ENCODE data around the gene RPL7A. TPM values are rescaled to one million over a fixed set of nuclear protein-coding genes. Genes with fewer than 3 reads are reported as not detected.

Gene RPL7A
- total and polyA plus RNA-seq, 2 of the 13 experiments (the other 11 are each of a cell fraction or from before 2014, with no cell fraction given), result 2,401 to 2,938 TPM

DNA sequence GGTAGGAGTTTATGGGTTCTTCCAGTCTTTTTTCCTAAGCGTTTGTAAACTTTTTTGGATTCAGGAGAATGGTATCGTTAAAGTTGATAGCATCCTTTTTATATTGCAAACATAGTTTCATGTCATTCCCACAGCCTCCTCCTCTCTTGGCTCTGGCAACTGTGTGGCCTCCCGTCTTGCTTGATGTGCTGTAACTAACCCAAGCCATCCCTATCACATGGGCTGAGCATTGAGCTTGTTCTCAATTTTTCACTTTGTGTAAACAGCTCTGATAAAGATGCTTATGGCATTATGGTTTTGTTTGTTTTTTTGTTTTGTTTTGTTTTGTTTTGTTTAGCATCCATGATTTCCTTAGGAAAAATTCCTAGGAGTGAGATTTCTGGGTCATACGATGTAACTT, 32.7 kb downstream of the RPL7A start:
- ChIA-PET POLR2A (interaction anchor here (1.6 to 3.3 kb wide), 2 partner anchors 11 to 33 kb away, joined by 3 to 16 read pairs; partner anchors contain the start of genes MED22 and RPL7A), CTCF (ENCODE audit: low intra/inter-chr PET ratio, low total read pairs) (no interaction called here)
- H3K4me2 ChIP-seq (ENCODE audit: low read depth, low read length), result no peak overlapping the region
- H3K36me3 ChIP-seq (replicated peaks in 1 of 2; ENCODE audit: control insufficient read depth in 1 of 2, insufficient read depth in 2 of 2, low read length in 2 of 2), result no peaks in the 10 kb centered on the region
- H4K20me1 ChIP-seq (ENCODE audit: insufficient read depth, low read length), result no peaks in the 10 kb centered on the region
- DNase-seq (ENCODE audit: low spot score) (no peak), ATAC-seq (no peak), FAIRE-seq (no peak)
- no peaks in the 10 kb centered on the region for H3K79me2 ChIP-seq (ENCODE audit: insufficient read depth, low read length)
- in situ Hi-C loops (cut with HindIII; ENCODE audit: extremely low pct_ligation_motif_present, low pct_unique_long_range_greater_than_20kb), result no loop called here
- WGBS (ENCODE audit: low lambda C conversion rate), result 90% methylated on average over 4 of the region's 4 CpGs
- H3K27me3 ChIP-seq (ENCODE audit: control insufficient read depth in 1 of 2, insufficient read depth in 2 of 2, low read length in 2 of 2), result no peaks in the 10 kb centered on the region
- intact Hi-C loops (cut with micrococcal nuclease; ENCODE audit: unreplicated experiment), result no loop called here
- no peak overlapping the region for H2AFZ ChIP-seq (ENCODE audit: low read length)
- no peak overlapping the region for H3K27ac ChIP-seq (ENCODE audit: extremely low read length, insufficient read depth, low read length)
- H3K4me3 ChIP-seq (replicated peaks in 1 of 3; ENCODE audit: insufficient read depth in 1 of 3, low read depth in 2 of 3, low read length in 3 of 3), result no peak overlapping the region
- TF ChIP-seq SMARCE1 (IDR thresholded peaks at IDR 0.05; ENCODE audit: borderline replicate concordance) (no peak), NCOA5 (CRISPR knock-in tag; IDR thresholded peaks at IDR 0.05) (no peak), NFIC (IDR thresholded peaks at IDR 0.05; ENCODE audit: low read length) (no peak), EP300 (IDR thresholded peaks at IDR 0.05; ENCODE audit: low read depth in 2 of 2, low read length in 2 of 2) (no peak), EP300 (CRISPR knock-in tag; IDR thresholded peaks at IDR 0.05; ENCODE audit: borderline replicate concordance) (no peak), ZNF598 (CRISPR knock-in tag; IDR thresholded peaks at IDR 0.05; ENCODE audit: borderline replicate concordance) (no peak), SRY (CRISPR knock-in tag; IDR thresholded peaks at IDR 0.05) (no peak), MAFF (IDR thresholded peaks at IDR 0.05; ENCODE audit: low read depth, low read length) (no peak), MED1 (CRISPR knock-in tag; IDR thresholded peaks at IDR 0.05) (no peak), ZNF883 (CRISPR knock-in tag; IDR thresholded peaks at IDR 0.05; ENCODE audit: not compliant biosample characterization) (no peak), SSRP1 (CRISPR knock-in tag; IDR thresholded peaks at IDR 0.05) (no peak), ZNF639 (CRISPR knock-in tag; conservative IDR thresholded peaks at IDR 0.05) (no peak), ZNF570 (CRISPR knock-in tag; IDR thresholded peaks at IDR 0.05; ENCODE audit: borderline replicate concordance) (no peak), SRF (IDR thresholded peaks at IDR 0.05; ENCODE audit: low read depth, low read length) (no peak), XBP1 (CRISPR knock-in tag; IDR thresholded peaks at IDR 0.05) (no peak), FOXK1 (CRISPR knock-in tag; IDR thresholded peaks at IDR 0.05; ENCODE audit: borderline replicate concordance, low read depth) (no peak), ZMYM2 (CRISPR knock-in tag; IDR thresholded peaks at IDR 0.05) (no peak), TP53 (CRISPR knock-in tag; conservative IDR thresholded peaks at IDR 0.05) (no peak), PHF5A (CRISPR knock-in tag; IDR thresholded peaks at IDR 0.05; ENCODE audit: low read depth, unreplicated experiment) (no peak)
- TF ChIP-seq, protein P1, sequence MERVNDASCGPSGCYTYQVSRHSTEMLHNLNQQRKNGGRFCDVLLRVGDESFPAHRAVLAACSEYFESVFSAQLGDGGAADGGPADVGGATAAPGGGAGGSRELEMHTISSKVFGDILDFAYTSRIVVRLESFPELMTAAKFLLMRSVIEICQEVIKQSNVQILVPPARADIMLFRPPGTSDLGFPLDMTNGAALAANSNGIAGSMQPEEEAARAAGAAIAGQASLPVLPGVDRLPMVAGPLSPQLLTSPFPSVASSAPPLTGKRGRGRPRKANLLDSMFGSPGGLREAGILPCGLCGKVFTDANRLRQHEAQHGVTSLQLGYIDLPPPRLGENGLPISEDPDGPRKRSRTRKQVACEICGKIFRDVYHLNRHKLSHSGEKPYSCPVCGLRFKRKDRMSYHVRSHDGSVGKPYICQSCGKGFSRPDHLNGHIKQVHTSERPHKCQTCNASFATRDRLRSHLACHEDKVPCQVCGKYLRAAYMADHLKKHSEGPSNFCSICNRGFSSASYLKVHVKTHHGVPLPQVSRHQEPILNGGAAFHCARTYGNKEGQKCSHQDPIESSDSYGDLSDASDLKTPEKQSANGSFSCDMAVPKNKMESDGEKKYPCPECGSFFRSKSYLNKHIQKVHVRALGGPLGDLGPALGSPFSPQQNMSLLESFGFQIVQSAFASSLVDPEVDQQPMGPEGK (CRISPR knock-in tag; IDR thresholded peaks at IDR 0.05), result no peak
- TF ChIP-seq, protein P2, sequence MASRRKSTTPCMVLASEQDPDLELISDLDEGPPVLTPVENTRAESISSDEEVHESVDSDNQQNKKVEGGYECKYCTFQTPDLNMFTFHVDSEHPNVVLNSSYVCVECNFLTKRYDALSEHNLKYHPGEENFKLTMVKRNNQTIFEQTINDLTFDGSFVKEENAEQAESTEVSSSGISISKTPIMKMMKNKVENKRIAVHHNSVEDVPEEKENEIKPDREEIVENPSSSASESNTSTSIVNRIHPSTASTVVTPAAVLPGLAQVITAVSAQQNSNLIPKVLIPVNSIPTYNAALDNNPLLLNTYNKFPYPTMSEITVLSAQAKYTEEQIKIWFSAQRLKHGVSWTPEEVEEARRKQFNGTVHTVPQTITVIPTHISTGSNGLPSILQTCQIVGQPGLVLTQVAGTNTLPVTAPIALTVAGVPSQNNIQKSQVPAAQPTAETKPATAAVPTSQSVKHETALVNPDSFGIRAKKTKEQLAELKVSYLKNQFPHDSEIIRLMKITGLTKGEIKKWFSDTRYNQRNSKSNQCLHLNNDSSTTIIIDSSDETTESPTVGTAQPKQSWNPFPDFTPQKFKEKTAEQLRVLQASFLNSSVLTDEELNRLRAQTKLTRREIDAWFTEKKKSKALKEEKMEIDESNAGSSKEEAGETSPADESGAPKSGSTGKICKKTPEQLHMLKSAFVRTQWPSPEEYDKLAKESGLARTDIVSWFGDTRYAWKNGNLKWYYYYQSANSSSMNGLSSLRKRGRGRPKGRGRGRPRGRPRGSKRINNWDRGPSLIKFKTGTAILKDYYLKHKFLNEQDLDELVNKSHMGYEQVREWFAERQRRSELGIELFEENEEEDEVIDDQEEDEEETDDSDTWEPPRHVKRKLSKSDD (CRISPR knock-in tag; IDR thresholded peaks at IDR 0.05; ENCODE audit: low read depth), result no peak
- no TSS peak for BruUV-seq (replicated peaks)
- no peak overlapping the region for H3K9ac ChIP-seq (ENCODE audit: insufficient read depth, low read depth, low read length)
- peaks cover 58% of the 10 kb centered on the region for H3K4me1 ChIP-seq (ENCODE audit: insufficient read depth, low read length)
- peaks cover 10% of the 10 kb centered on the region; the same call in 1 of the 2 replicates for H3K9me3 ChIP-seq (ENCODE audit: low read length)

Data from HepG2 (cell line).